ENCODE results near the gene SYNDIG1L.
"Not testable (repeated sequence)": the region's sequence is repeated elsewhere in the genome, so short reads cannot be mapped to it uniquely, and the experiment has no call there.

The SYNDIG1L gene

DNA sequence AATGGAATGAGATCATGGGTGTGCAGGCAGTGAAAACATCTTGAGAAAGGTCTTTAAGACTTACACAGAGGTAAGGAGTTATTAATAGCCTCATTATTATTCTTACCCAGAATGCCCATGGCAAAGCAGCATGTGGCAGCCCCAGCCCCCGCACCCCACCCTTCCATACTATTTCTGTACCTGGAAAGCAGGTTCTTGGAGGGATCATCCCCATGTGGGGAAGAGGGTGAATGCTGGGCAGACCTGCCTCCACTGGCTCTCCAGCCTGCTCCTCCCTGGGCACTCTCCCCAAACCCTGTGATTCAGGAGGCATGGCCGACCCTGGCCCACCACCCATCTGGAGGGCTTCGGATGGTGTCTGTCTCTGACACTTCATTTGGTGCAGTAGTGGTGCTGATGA lies 38.8 kb upstream of the SYNDIG1L start:
- TF ChIP-seq, protein P1, sequence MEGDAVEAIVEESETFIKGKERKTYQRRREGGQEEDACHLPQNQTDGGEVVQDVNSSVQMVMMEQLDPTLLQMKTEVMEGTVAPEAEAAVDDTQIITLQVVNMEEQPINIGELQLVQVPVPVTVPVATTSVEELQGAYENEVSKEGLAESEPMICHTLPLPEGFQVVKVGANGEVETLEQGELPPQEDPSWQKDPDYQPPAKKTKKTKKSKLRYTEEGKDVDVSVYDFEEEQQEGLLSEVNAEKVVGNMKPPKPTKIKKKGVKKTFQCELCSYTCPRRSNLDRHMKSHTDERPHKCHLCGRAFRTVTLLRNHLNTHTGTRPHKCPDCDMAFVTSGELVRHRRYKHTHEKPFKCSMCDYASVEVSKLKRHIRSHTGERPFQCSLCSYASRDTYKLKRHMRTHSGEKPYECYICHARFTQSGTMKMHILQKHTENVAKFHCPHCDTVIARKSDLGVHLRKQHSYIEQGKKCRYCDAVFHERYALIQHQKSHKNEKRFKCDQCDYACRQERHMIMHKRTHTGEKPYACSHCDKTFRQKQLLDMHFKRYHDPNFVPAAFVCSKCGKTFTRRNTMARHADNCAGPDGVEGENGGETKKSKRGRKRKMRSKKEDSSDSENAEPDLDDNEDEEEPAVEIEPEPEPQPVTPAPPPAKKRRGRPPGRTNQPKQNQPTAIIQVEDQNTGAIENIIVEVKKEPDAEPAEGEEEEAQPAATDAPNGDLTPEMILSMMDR (conservative IDR thresholded peaks at IDR 0.05): no peak
- no peak for TF ChIP-seq ZFX (IDR thresholded peaks at IDR 0.05)
- H3K27ac ChIP-seq: no peak overlapping the region

DNA sequence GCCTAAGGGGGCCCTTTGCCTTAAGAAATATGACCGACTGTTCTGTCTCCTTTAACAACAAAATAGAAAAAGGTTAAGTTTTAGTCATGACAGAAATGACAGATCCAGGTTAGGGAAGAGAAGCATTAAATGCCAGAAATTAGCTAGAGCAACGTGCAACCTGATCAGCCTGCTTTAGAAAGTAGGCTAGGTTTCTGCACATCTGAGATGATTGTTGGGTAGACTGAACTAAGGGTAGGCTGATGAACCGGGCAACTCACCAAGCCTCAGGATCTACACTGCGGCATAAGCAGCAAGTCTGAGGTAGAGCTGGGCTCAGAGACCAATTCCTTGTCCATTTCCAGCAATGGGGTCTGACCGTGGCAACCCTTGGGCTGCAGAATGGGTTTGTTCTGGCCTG lies 37.7 kb upstream of the SYNDIG1L start:
- H3K27ac ChIP-seq: no peak overlapping the region
- TF ChIP-seq, protein P1 (conservative IDR thresholded peaks at IDR 0.05): no peak
- TF ChIP-seq ZFX (IDR thresholded peaks at IDR 0.05): no peak

GRCh38 chr14:74462993-74463392 lies 37.0 kb upstream of the SYNDIG1L start:
- H3K27ac ChIP-seq: no peak overlapping the region
- TF ChIP-seq, protein P1 (conservative IDR thresholded peaks at IDR 0.05): no peak
- TF ChIP-seq ZFX (IDR thresholded peaks at IDR 0.05): no peak

DNA sequence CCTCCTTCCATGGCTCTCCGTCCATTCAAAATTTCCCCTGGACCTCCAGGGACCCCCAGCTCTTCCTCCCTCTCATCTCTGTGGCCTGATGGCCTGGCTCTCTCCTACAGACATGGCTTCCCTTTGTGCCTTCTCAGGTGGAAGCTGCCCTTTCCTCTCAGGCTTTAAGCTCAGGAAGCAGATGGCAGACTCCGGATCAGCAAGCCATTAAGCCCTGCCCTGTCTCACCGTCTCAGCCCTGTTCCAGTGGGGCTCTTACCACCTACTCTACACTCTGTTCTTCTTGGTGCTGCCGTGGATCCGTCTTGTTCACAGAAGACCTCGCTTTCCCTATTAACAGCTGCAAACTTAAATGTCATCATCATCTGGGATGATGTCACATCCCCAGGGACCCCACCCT lies 34.0 kb upstream of the SYNDIG1L start:
- no peak overlapping the region for H3K27ac ChIP-seq
- TF ChIP-seq, protein P1 (conservative IDR thresholded peaks at IDR 0.05): no peak
- TF ChIP-seq ZFX (IDR thresholded peaks at IDR 0.05): no peak

DNA sequence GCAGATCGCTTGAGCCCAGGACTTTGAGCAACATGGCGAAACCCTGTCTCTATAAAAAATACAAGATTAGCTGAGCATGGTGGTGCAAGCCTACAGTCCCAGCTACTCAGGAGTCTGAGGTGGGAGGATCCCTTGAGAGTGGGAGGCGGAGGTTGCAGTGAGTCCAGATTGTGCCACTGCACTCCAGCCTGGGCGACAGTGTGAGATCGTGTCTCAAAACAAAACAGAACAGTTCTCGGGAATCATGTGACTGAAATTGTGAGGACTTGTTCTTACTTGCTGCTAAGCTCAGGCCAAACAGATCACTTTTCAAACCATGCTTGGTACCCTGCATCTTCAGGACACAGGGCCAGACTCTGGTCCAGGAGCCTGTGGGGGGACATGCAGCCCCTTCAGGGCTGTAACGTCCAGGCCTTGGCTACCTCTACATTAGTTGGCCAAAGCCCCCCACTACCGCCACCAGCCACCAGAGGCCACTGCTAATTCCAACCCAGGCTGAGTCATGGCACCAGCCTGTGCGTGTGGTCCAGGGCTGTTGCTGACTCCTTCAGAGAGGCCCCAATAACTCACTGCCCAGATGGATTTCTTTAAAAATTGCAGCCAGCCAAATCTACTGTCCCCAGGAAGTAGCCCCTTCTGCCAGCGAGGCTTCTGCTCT lies 33.4 kb upstream of the SYNDIG1L start:
- no peak for TF ChIP-seq ZFX (IDR thresholded peaks at IDR 0.05)
- TF ChIP-seq, protein P1 (conservative IDR thresholded peaks at IDR 0.05): no peak; the same call in 1 of the 2 replicates
- H3K27ac ChIP-seq: no peak overlapping the region

GRCh38 chr14:74457565-74457895 lies 31.5 kb upstream of the SYNDIG1L start:
- no peak overlapping the region for H3K27ac ChIP-seq
- TF ChIP-seq, protein P1 (conservative IDR thresholded peaks at IDR 0.05): no peak
- TF ChIP-seq ZFX (IDR thresholded peaks at IDR 0.05): no peak

DNA sequence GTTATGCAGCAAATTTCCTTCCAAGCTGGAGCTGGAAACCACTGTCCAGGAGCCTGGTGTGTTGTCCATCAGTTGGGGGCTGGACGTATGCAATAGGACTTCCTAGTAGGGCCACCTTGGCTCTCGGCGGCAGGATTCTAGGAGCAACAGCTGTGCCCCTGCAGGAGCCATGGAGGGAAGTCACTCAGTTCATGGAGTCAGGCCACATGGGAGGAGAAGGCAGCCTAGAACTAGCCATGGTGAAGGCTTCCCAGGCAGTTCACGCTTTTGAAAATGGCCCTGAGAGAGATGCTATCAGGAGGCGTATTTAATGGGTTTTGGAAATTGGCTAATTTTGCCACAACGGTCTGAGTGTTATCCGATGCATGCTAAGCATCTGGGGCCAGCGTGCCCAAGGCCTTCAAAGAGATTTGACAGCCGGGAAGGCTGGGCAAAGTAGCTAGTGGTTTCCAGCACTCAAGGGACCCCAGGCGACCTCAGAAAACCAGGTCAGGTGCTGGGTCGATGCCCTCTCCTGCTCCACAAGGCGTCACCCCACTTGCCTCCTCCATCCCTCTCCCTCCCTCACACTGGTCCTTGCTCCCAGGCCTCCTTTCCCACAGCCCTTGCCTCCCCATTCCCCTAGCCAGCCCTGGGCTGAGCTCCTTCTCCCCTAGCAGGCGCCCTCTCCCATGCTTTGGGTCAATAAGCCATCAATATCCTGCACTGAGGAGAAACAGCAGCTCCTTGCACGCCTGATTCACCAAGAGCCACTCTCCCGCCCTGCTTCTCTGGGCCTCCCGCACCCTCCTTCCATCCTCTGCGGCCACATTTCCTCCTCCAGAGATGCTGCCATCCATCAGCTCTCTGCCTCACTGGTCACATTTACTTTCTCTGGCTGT lies 30.9 kb upstream of the SYNDIG1L start:
- H3K27ac ChIP-seq: no peak overlapping the region
- TF ChIP-seq, protein P1 (conservative IDR thresholded peaks at IDR 0.05): no peak
- no peak for TF ChIP-seq ZFX (IDR thresholded peaks at IDR 0.05)

DNA sequence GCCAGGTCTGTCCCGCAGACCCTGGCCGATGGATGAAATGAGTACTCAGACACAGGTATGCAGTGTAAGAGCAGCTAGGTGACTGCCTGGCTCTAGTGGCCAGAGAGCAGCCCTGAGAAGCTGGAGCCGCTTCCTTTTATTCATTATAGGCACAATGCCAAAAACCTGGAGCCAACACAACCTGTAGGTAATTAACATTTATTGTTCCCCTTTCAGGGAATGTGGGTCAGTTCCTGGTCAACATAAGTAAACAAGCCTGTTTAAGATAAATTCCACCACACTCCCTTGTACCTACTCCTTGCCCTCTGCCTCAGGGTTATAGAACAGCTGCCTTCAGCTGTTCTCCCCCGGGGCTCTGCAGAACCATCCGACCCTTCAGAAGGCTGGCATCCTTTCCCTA lies 28.4 kb upstream of the SYNDIG1L start:
- not testable (repeated sequence) for H3K27ac ChIP-seq
